Measurements from ENCODE around the gene DLST.

The DLST gene

GRCh38 chr14:74846968-74847665 lies 34.6 kb upstream of the DLST start:
- DNase-seq: no peak
- no peaks in the 10 kb centered on the region for H3K4me1 ChIP-seq
- intact Hi-C loops (cut with DNase I; ENCODE audit: low total_unique reads): no loop called here

GRCh38 chr14:74848768-74849167 lies 32.9 kb upstream of the DLST start:
- Histone ChIP-seq H3K36me3 (no peaks in the 10 kb centered on the region), H3K27me3 (no peaks in the 10 kb centered on the region), H3K27ac (no peak overlapping the region), H3K9me3 (no peaks in the 10 kb centered on the region), H3K4me1 (peaks cover 0 to 10% (median 4%) of the 10 kb centered on the region in 4 donors), H3K4me3 (no peak overlapping the region)
- TF ChIP-seq, protein P1, sequence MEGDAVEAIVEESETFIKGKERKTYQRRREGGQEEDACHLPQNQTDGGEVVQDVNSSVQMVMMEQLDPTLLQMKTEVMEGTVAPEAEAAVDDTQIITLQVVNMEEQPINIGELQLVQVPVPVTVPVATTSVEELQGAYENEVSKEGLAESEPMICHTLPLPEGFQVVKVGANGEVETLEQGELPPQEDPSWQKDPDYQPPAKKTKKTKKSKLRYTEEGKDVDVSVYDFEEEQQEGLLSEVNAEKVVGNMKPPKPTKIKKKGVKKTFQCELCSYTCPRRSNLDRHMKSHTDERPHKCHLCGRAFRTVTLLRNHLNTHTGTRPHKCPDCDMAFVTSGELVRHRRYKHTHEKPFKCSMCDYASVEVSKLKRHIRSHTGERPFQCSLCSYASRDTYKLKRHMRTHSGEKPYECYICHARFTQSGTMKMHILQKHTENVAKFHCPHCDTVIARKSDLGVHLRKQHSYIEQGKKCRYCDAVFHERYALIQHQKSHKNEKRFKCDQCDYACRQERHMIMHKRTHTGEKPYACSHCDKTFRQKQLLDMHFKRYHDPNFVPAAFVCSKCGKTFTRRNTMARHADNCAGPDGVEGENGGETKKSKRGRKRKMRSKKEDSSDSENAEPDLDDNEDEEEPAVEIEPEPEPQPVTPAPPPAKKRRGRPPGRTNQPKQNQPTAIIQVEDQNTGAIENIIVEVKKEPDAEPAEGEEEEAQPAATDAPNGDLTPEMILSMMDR (IDR thresholded peaks at IDR 0.05): no peak
- DNase-seq: no peak
- intact Hi-C loops (cut with DNase I; ENCODE audit: low total_unique reads): no loop called here

More at GRCh38 chr14:74846968-74847665, 34.6 kb upstream of the DLST start:
- H3K9me3 ChIP-seq: no peaks in the 10 kb centered on the region
- H3K27me3 ChIP-seq: no peaks in the 10 kb centered on the region
- H3K4me3 ChIP-seq: no peak overlapping the region
- H3K27ac ChIP-seq: no peak overlapping the region
- TF ChIP-seq, protein P1 (IDR thresholded peaks at IDR 0.05): no peak
- H3K36me3 ChIP-seq: no peaks in the 10 kb centered on the region

DNA sequence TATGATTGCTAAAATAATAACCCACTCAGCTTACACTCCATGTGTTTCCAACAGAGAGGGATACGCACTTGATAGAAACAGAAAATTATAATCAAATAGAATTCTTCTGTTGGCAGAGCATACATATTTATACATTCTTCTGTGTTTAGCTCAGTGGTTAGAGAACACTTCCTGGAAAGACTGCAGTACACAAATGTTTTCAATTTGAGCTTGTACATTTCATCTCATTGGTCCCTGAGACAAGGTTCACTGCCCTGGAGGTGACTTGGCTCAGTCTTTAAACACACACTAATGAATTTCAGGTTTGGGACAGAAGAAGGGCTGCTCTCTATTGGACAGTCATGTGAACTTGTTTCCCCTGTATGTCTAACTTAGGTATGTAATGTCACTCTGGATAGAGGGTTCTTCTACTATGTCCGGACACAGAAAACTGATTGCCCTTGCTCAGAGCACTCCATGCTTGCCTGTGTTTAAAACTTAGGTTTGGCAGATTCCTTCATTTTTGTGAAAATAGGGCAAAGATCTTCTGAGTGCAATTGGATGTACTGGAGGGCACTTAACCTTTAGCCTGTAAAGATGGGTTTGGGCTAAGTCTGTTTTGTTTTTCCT lies 28.7 kb upstream of the DLST start:
- H3K9me3 ChIP-seq: no peaks in the 10 kb centered on the region
- H3K36me3 ChIP-seq: no peaks in the 10 kb centered on the region
- H3K4me1 ChIP-seq: peaks cover 0 to 10% (median 4%) of the 10 kb centered on the region in 4 donors
- no peak overlapping the region for H3K4me3 ChIP-seq
- H3K27me3 ChIP-seq: peaks cover 0 to 5% of the 10 kb centered on the region in 2 donors
- intact Hi-C loops (cut with DNase I; ENCODE audit: low total_unique reads): no loop called here
- H3K27ac ChIP-seq: no peak overlapping the region
- DNase-seq: no peak
- TF ChIP-seq, protein P1 (IDR thresholded peaks at IDR 0.05): no peak

GRCh38 chr14:74853581-74853980 lies 28.1 kb upstream of the DLST start:
- intact Hi-C loops (cut with DNase I; ENCODE audit: low total_unique reads): no loop called here
- no peak overlapping the region for H3K27ac ChIP-seq
- no peaks in the 10 kb centered on the region for H3K9me3 ChIP-seq
- no peaks in the 10 kb centered on the region for H3K36me3 ChIP-seq
- peaks cover 0 to 10% (median 4%) of the 10 kb centered on the region in 4 donors for H3K4me1 ChIP-seq
- no peak overlapping the region for H3K4me3 ChIP-seq
- TF ChIP-seq, protein P1 (IDR thresholded peaks at IDR 0.05): no peak
- peaks cover 0 to 5% of the 10 kb centered on the region in 2 donors for H3K27me3 ChIP-seq
- no peak for DNase-seq

GRCh38 chr14:74855021-74855420 lies 26.7 kb upstream of the DLST start:
- no peak for DNase-seq
- H3K36me3 ChIP-seq: no peaks in the 10 kb centered on the region
- no peaks in the 10 kb centered on the region for H3K9me3 ChIP-seq
- no peak overlapping the region for H3K27ac ChIP-seq
- H3K27me3 ChIP-seq: peaks cover 0 to 10% of the 10 kb centered on the region in 2 donors
- H3K4me1 ChIP-seq: peaks cover 0 to 10% (median 4%) of the 10 kb centered on the region in 4 donors
- TF ChIP-seq, protein P1 (IDR thresholded peaks at IDR 0.05): no peak
- no peak overlapping the region for H3K4me3 ChIP-seq
- intact Hi-C loops (cut with DNase I; ENCODE audit: low total_unique reads): no loop called here
